Gastroesophageal sphincter (tissue), 3 donors: ENCODE results near the gene CCDC13.

Experiments
- POLR2A ChIP-seq, 2 donors: fragments of 450-650 bp; IDR thresholded peaks; one replicate each; pipeline ENCODE4 v1.6.1; 2017; ENCODE audit warnings: antibody characterized with exemption in 2 of 2, mild to moderate bottlenecking in 2 of 2, moderate library complexity in 1 of 2
- POLR2AphosphoS5 ChIP-seq: sonication (generic); formaldehyde crosslinking; IDR thresholded peaks from one replicate; pipeline ENCODE4 v1.6.1; 2017; ENCODE audit warnings: antibody characterized with exemption
- TF ChIP-seq, protein P1 (sequence below), 4 experiments: fragments of 200-600 bp in 2 of 4; fragments of 450-650 bp in 2 of 4; sonication (generic) in 1 of 4; IDR thresholded peaks; one replicate each; pipeline ENCODE4 v1.5.1; 2017 to 2019; ENCODE audit warnings: antibody characterized with exemption in 4 of 4, mild to moderate bottlenecking in 2 of 4, moderate library complexity in 2 of 4

DNA sequence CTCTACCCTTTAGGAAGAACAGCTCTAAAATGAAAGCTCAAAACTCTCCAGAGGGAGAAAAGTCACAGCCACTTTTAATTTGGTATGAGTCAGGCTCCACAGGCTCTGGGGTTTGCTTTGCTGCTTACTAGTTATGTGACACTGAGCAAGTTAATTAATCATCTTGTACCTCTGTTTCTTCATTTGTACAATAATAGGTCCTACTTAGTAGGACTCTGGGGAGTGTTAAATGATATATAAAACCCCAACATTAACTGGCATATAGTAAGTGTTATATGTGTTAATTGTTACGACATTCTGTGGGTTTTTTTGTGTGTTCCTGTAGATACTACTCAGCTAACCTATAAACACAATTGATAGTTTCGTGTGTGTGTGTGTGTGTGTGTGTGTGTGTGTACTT lies 42.8 kb upstream of the CCDC13 start:
- TF ChIP-seq, protein P1, sequence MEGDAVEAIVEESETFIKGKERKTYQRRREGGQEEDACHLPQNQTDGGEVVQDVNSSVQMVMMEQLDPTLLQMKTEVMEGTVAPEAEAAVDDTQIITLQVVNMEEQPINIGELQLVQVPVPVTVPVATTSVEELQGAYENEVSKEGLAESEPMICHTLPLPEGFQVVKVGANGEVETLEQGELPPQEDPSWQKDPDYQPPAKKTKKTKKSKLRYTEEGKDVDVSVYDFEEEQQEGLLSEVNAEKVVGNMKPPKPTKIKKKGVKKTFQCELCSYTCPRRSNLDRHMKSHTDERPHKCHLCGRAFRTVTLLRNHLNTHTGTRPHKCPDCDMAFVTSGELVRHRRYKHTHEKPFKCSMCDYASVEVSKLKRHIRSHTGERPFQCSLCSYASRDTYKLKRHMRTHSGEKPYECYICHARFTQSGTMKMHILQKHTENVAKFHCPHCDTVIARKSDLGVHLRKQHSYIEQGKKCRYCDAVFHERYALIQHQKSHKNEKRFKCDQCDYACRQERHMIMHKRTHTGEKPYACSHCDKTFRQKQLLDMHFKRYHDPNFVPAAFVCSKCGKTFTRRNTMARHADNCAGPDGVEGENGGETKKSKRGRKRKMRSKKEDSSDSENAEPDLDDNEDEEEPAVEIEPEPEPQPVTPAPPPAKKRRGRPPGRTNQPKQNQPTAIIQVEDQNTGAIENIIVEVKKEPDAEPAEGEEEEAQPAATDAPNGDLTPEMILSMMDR (IDR thresholded peaks at IDR 0.05) = no peak
- TF ChIP-seq POLR2AphosphoS5 (no peak), POLR2A (IDR thresholded peaks at IDR 0.05) (no peak)
